Caco-2 (cell line): ENCODE data around the gene TEKT2. TPM values are rescaled to one million over a fixed set of nuclear protein-coding genes. Genes with fewer than 3 reads are reported as not detected.

Source experiments
- BruUV-seq: library from RNA; stranded (reverse); fragments of 400-500 nt; replicated peaks from 2 replicates; lab custom pipeline; 2021; lab: Mats Ljungman, UMichigan
- CTCF ChIA-PET: fragments of 300-600 bp; sonication (Branson Sonifier 250); formaldehyde crosslinking; loops from one replicate; lab custom pipeline; 2022; ENCODE audit warnings: antibody characterized with exemption; lab: Charles Lee
- POLR2A ChIA-PET: fragments of 300-600 bp; sonication (Branson Sonifier 250); formaldehyde crosslinking; loops from one replicate; lab custom pipeline; 2022; ENCODE audit warnings: antibody characterized with exemption; lab: Charles Lee
- DNase-seq, 2 experiments: peaks; one replicate each; pipeline versions ENCODE4 v3.0.0 to v3.0.0-alpha.2; 2020 to 2022
- H3K27me3 ChIP-seq: replicated peaks from 2 replicates; pipeline ENCODE4 v1.6.0; 2011; ENCODE audit warnings: low read length; ENCODE audit not compliant: control insufficient read depth, insufficient read depth
- H3K36me3 ChIP-seq: 2 replicates; pipeline ENCODE4 v1.5.1; 2011; ENCODE audit warnings: low read length; ENCODE audit not compliant: control insufficient read depth, insufficient read depth
- H3K4me1 ChIP-seq: fragments of 250-450 bp; sonication (Bioruptor Pico); 2 replicates; pipeline ENCODE4 v1.5.1; 2020; ENCODE audit warnings: mild to moderate bottlenecking
- H3K4me3 ChIP-seq: 2 replicates; pipeline ENCODE4 v1.5.1; 2011; ENCODE audit warnings: low read depth, mild to moderate bottlenecking, control low read depth, low read length
- H3K9me3 ChIP-seq: fragments of 250-450 bp; sonication (Bioruptor Pico); 2 replicates; pipeline ENCODE4 v1.5.1; 2020; ENCODE audit warnings: mild to moderate bottlenecking, moderate library complexity
- H3K27ac Mint-ChIP-seq: one replicate; pipeline ENCODE4 v1.8.0; 2022; ENCODE audit warnings: mixed read lengths; ENCODE audit not compliant: unreplicated experiment
- H3K27me3 Mint-ChIP-seq: one replicate; pipeline ENCODE4 v1.8.0; 2022; ENCODE audit warnings: mixed read lengths; ENCODE audit not compliant: insufficient read depth, unreplicated experiment
- H3K36me3 Mint-ChIP-seq: one replicate; pipeline ENCODE4 v1.8.0; 2022; ENCODE audit warnings: mild to moderate bottlenecking, mixed read lengths; ENCODE audit not compliant: insufficient read depth, unreplicated experiment
- H3K4me1 Mint-ChIP-seq: one replicate; pipeline ENCODE4 v1.8.0; 2022; ENCODE audit warnings: low read depth, mixed read lengths; ENCODE audit not compliant: unreplicated experiment
- H3K4me3 Mint-ChIP-seq: one replicate; pipeline ENCODE4 v1.8.0; 2022; ENCODE audit warnings: mild to moderate bottlenecking, moderate library complexity, mixed read lengths; ENCODE audit not compliant: unreplicated experiment
- H3K9me3 Mint-ChIP-seq: one replicate; pipeline ENCODE4 v1.8.0; 2022; ENCODE audit warnings: mixed read lengths; ENCODE audit not compliant: unreplicated experiment
- intact Hi-C: fragments of 100-400 bp; cut with micrococcal nuclease; formaldehyde crosslinking; loops from one replicate; pipeline ENCODE4 v1.10.0; 2022; ENCODE audit not compliant: unreplicated experiment
- total RNA-seq: library from RNA; stranded (reverse); gene quantifications from 2 replicates; pipeline ENCODE4 v1.2.3, GENCODE V29; 2022
- TF ChIP-seq, protein P1 (sequence below), 2 experiments: fragments of 200-600 bp in 1 of 2; IDR thresholded peaks; 1 replicate in 1 of 2; 2 replicates in 1 of 2; pipeline versions ENCODE4 v1.5.1 to v1.8.0; 2011 to 2022; ENCODE audit warnings: antibody characterized with exemption in 1 of 2, control low read depth in 1 of 2, inconsistent platforms in 1 of 2, low read depth in 1 of 2, low read length in 1 of 2, mild to moderate bottlenecking in 1 of 2, moderate library complexity in 1 of 2; ENCODE audit not compliant: insufficient read depth in 1 of 2, severe bottlenecking in 1 of 2, unreplicated experiment in 1 of 2

Gene TEKT2
- total RNA-seq, 1 experiment from 2014 or later: not detected

DNA sequence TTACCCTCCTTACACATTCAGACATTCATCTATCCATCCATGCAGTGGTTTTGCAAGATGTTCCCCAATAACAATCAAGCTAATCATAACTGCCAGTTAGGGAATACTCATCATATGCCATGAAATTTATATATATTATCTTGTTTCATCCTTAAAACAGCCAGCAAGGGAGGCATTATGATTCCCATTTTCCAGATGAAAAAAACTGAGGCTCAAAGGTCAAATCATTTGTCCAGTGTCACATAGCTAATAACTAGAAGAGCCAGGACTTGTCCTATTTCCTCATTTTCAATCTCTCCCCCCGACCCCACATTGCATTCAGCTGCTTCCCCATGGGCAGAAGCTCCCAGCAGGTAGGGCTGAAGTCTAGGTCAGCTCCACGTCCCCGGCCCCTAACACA is 48.1 kb downstream of the TEKT2 start:
- intact Hi-C loops: no loop called here
- Mint-ChIP-seq H3K36me3 (no peaks in the 10 kb centered on the region), H3K27me3 (no peaks in the 10 kb centered on the region), H3K27ac (no peak overlapping the region), H3K4me3 (no peak overlapping the region), H3K4me1 (no peaks in the 10 kb centered on the region), H3K9me3 (no peaks in the 10 kb centered on the region)
- Histone ChIP-seq H3K4me3 (no peak overlapping the region), H3K36me3 (no peaks in the 10 kb centered on the region), H3K27me3 (no peaks in the 10 kb centered on the region), H3K9me3 (no peaks in the 10 kb centered on the region), H3K4me1 (0 out of 2 replicates have a peak, but pooled peaks cover 3% of the 10 kb centered on the region)
- ChIA-PET POLR2A (interaction anchor here (0.6 kb wide), 1 partner anchor 104 kb away, joined by 3 read pairs; no protein-coding TSS in a partner anchor), CTCF (interaction anchor here (2.0 kb wide), 1 partner anchor 35 kb away, joined by 6 read pairs; no protein-coding TSS in a partner anchor)
- no TSS peak for BruUV-seq
- no peak for DNase-seq
- TF ChIP-seq, protein P1, sequence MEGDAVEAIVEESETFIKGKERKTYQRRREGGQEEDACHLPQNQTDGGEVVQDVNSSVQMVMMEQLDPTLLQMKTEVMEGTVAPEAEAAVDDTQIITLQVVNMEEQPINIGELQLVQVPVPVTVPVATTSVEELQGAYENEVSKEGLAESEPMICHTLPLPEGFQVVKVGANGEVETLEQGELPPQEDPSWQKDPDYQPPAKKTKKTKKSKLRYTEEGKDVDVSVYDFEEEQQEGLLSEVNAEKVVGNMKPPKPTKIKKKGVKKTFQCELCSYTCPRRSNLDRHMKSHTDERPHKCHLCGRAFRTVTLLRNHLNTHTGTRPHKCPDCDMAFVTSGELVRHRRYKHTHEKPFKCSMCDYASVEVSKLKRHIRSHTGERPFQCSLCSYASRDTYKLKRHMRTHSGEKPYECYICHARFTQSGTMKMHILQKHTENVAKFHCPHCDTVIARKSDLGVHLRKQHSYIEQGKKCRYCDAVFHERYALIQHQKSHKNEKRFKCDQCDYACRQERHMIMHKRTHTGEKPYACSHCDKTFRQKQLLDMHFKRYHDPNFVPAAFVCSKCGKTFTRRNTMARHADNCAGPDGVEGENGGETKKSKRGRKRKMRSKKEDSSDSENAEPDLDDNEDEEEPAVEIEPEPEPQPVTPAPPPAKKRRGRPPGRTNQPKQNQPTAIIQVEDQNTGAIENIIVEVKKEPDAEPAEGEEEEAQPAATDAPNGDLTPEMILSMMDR (IDR thresholded peaks at IDR 0.05; ENCODE audit: insufficient read depth in 1 of 2, low read depth in 1 of 2, low read length in 1 of 2, severe bottlenecking in 1 of 2, unreplicated experiment in 1 of 2): no peak

GRCh38 chr1:36133484-36133883 is 49.6 kb downstream of the TEKT2 start:
- no peaks in the 10 kb centered on the region for H3K4me1 ChIP-seq
- POLR2A ChIA-PET: no interaction called here
- intact Hi-C loops: no loop called here
- Mint-ChIP-seq H3K4me3 (no peak overlapping the region), H3K4me1 (no peaks in the 10 kb centered on the region), H3K27ac (no peak overlapping the region), H3K36me3 (peaks cover 5% of the 10 kb centered on the region), H3K9me3 (no peaks in the 10 kb centered on the region), H3K27me3 (no peaks in the 10 kb centered on the region)
- H3K4me3 ChIP-seq: no peak overlapping the region
- CTCF ChIA-PET: interaction anchor here (0.6 to 2.0 kb wide), 4 partner anchors 35 to 1515 kb away, joined by 3 to 8 read pairs (median 6); no protein-coding TSS in a partner anchor
- no TSS peak for BruUV-seq
- no peaks in the 10 kb centered on the region for H3K36me3 ChIP-seq
- TF ChIP-seq, protein P1 (IDR thresholded peaks at IDR 0.05; ENCODE audit: insufficient read depth in 1 of 2, low read depth in 1 of 2, low read length in 1 of 2, severe bottlenecking in 1 of 2, unreplicated experiment in 1 of 2): no peak
- H3K9me3 ChIP-seq: no peaks in the 10 kb centered on the region
- no peak for DNase-seq
- H3K27me3 ChIP-seq: no peaks in the 10 kb centered on the region

GRCh38 chr1:36134031-36134430 is 50.1 kb downstream of the TEKT2 start:
- TF ChIP-seq, protein P1 (IDR thresholded peaks at IDR 0.05; ENCODE audit: insufficient read depth in 1 of 2, low read depth in 1 of 2, low read length in 1 of 2, severe bottlenecking in 1 of 2, unreplicated experiment in 1 of 2): no peak
- Histone ChIP-seq H3K4me3 (no peak overlapping the region), H3K36me3 (no peaks in the 10 kb centered on the region), H3K27me3 (no peaks in the 10 kb centered on the region), H3K4me1 (no peaks in the 10 kb centered on the region), H3K9me3 (no peaks in the 10 kb centered on the region)
- intact Hi-C loops: loop anchor here (1.0 kb wide), 1 partner anchor 35 kb away; no protein-coding TSS in a partner anchor
- H3K36me3 Mint-ChIP-seq: peaks cover 5% of the 10 kb centered on the region
- no peak overlapping the region for H3K4me3 Mint-ChIP-seq
- no peak for DNase-seq
- CTCF ChIA-PET: interaction anchor here (0.7 to 2.3 kb wide), 4 partner anchors 11 to 1515 kb away, joined by 6 to 14 read pairs (median 7); no protein-coding TSS in a partner anchor
- H3K4me1 Mint-ChIP-seq: no peaks in the 10 kb centered on the region
- H3K27me3 Mint-ChIP-seq: no peaks in the 10 kb centered on the region
- POLR2A ChIA-PET: no interaction called here
- no TSS peak for BruUV-seq
- no peak overlapping the region for H3K27ac Mint-ChIP-seq
- no peaks in the 10 kb centered on the region for H3K9me3 Mint-ChIP-seq
